K562 (cell line): ENCODE data around the gene CHML. TPM values are rescaled to one million over a fixed set of nuclear protein-coding genes. Genes with fewer than 3 reads are reported as not detected.

Source experiments
- ARID1B ChIP-seq: fragments of 450-650 bp; IDR thresholded peaks from 2 replicates; pipeline ENCODE4 v1.6.1; 2016; ENCODE audit warnings: antibody characterized with exemption, mild to moderate bottlenecking, inconsistent platforms
- ERF ChIP-seq: fragments of 450-650 bp; formaldehyde crosslinking; IDR thresholded peaks from 2 replicates; pipeline ENCODE4 v1.4.0; 2020; ENCODE audit warnings: mild to moderate bottlenecking, mixed read lengths
- FIP1L1 ChIP-seq: fragments of 200-400 bp; formaldehyde crosslinking; IDR thresholded peaks from 2 replicates; pipeline ENCODE4 v1.6.1; 2018; ENCODE audit warnings: mild to moderate bottlenecking, low read depth, low read length; ENCODE audit not compliant: poor library complexity, severe bottlenecking
- GABPA ChIP-seq: fragments of 200-800 bp; sonication (Bioruptor generic); conservative IDR thresholded peaks from 2 replicates; pipeline ENCODE4 v1.6.1; 2016; ENCODE audit warnings: low read depth, missing genetic modification characterization, missing compliant biosample characterization
- KDM5B ChIP-seq: fragments of 200-600 bp; sonication (generic); IDR thresholded peaks from 2 replicates; pipeline ENCODE4 v1.6.1; 2012; ENCODE audit warnings: low read depth, mild to moderate bottlenecking, moderate library complexity, low read length, control low read depth, inconsistent platforms; ENCODE audit not compliant: insufficient replicate concordance
- MAZ ChIP-seq, 2 experiments: fragments of 450-650 bp in 1 of 2; sonication (generic) in 1 of 2; formaldehyde crosslinking; IDR thresholded peaks in 1 of 2; conservative IDR thresholded peaks in 1 of 2; 2 replicates each; pipeline versions ENCODE4 v1.4.0 to v1.5.0; 2020; ENCODE audit warnings: mild to moderate bottlenecking in 1 of 2, missing genetic modification reagents in 1 of 2
- MEF2A ChIP-seq: IDR thresholded peaks from 2 replicates; pipeline ENCODE4 v1.6.1; 2011; ENCODE audit warnings: low read depth, mild to moderate bottlenecking, low read length, moderate library complexity; ENCODE audit not compliant: control insufficient read depth
- POLR2G ChIP-seq: fragments of 200-400 bp; formaldehyde crosslinking; IDR thresholded peaks from 2 replicates; pipeline ENCODE4 v1.6.1; 2017; ENCODE audit warnings: low read depth, mild to moderate bottlenecking, antibody characterized with exemption, low read length, moderate library complexity
- RBM25 ChIP-seq: fragments of 200-400 bp; formaldehyde crosslinking; IDR thresholded peaks from 2 replicates; pipeline ENCODE4 v1.6.1; 2018; ENCODE audit warnings: low read length, low read depth, moderate library complexity; ENCODE audit not compliant: severe bottlenecking
- SIN3A ChIP-seq, 2 experiments: fragments of 150-350 bp in 1 of 2; IDR thresholded peaks; 2 replicates each; pipeline ENCODE4 v1.6.1; 2011 to 2016; ENCODE audit warnings: borderline replicate concordance in 2 of 2, low read depth in 2 of 2, low read length in 2 of 2, mild to moderate bottlenecking in 2 of 2, moderate library complexity in 2 of 2; ENCODE audit not compliant: control insufficient read depth in 1 of 2
- SMAD4 ChIP-seq: fragments of 250-450 bp; sonication (Bioruptor Pico); conservative IDR thresholded peaks from 2 replicates; pipeline ENCODE4 v1.8.0; 2021; ENCODE audit warnings: inconsistent platforms, mild to moderate bottlenecking, moderate library complexity
- TRIM28 ChIP-seq: fragments of 450-650 bp; IDR thresholded peaks from 2 replicates; pipeline ENCODE4 v1.6.1; 2017
- polyA plus RNA-seq, 8 experiments: library from polyadenylated mRNA; depleted of rRNA in 4 of 8; stranded (reverse) in 5 of 8; unstranded in 3 of 8; fragments of >200 nt; fragmentation: Nextera tagmentation in 2 of 8; fragmentation: Illumina TruSeq in 1 of 8; extraction: Ambion mirVana in 2 of 8; extraction: Trizol in 1 of 8; gene quantifications; 2 replicates each; pipeline versions ENCODE4 v1.2.1 to v1.2.3, GENCODE V29; 2011 to 2014; ENCODE audit warnings: inconsistent platforms in 1 of 8, missing spikeins in 1 of 8
- total RNA-seq, 7 experiments: library from RNA; depleted of rRNA in 6 of 7; stranded (reverse); fragments of >200 nt in 6 of 7; fragmentation: Illumina TruSeq in 2 of 7; extraction: Trizol in 2 of 7; gene quantifications; 2 replicates each; pipeline versions ENCODE4 v1.2.1 to v1.2.3, GENCODE V29; 2011 to 2021; ENCODE audit warnings: low replicate concordance in 1 of 7
- TF ChIP-seq, protein P1 (sequence below): fragments of 450-650 bp; IDR thresholded peaks from 2 replicates; pipeline ENCODE4 v1.6.1; 2017; ENCODE audit warnings: mild to moderate bottlenecking, moderate library complexity
- TF ChIP-seq, protein P2 (sequence below), 2 experiments: IDR thresholded peaks; 2 replicates each; pipeline ENCODE4 v1.6.1; 2011; ENCODE audit warnings: borderline replicate concordance in 1 of 2, control low read depth in 1 of 2, low read depth in 1 of 2, low read length in 1 of 2, mild to moderate bottlenecking in 1 of 2, mixed read lengths in 1 of 2, moderate library complexity in 1 of 2; ENCODE audit not compliant: insufficient read depth in 1 of 2, insufficient read length in 1 of 2, poor library complexity in 1 of 2, severe bottlenecking in 1 of 2; ENCODE audit errors: extremely low read depth in 1 of 2
- TF ChIP-seq, protein P3 (sequence below), 2 experiments: fragments of 450-650 bp; IDR thresholded peaks; 2 replicates each; pipeline ENCODE4 v1.6.1; 2016
- TF ChIP-seq, protein P4 (sequence below): fragments of 250-450 bp; sonication (Bioruptor Pico); IDR thresholded peaks from 2 replicates; pipeline ENCODE4 v1.4.0; 2020; ENCODE audit warnings: mild to moderate bottlenecking, moderate library complexity

Gene CHML
- total and polyA plus RNA-seq, 9 of the 15 experiments (the other 6 are each of a cell fraction or from before 2014, with no cell fraction given) = 13.0 to 88.3 (median 62.8) TPM

DNA sequence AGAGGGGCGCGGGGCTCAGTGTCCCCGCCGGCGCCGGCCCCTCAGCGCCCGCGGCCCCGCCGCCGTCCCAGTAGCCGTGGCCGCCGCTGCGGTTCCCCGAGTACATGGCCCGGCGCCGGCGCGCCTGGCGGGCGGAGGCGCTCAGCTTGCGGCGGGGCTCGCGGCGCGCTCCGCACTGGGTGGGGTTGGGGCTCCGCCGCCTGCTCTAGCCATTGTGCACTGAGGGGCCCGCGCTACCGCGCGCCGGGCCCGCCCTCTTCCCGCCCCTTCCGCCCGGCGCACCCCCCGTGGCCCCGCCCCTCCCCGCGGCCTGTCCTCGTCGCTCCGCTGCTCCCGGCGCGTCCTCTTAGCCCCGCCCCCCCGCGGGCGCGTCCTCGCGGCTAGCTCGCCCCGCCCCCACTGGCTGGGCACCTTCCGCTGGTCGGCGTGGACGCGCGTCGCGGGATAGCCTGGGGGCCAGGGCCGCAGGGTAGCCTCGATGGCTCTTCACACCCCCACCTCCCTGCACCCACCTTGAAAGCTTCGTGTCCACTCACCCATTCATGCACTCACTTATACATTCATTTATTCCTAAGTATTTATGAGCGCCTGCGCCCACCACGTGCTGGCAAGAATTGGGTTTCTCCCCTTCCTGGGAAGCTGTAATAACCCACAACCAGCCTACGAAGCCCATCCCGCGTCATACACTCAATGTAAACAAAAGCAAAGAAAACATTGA is at the start of gene CHML, which contains the start of gene OPN3 (continued):
- TF ChIP-seq SMAD4 (CRISPR knock-in tag) (peak; percentile 89), RBM25 (no peak), MEF2A (no peak), ARID1B (no peak), MAZ (CRISPR knock-in tag; conservative IDR thresholded peaks at IDR 0.05 in 1 of 2, IDR thresholded peaks at IDR 0.05 in 1 of 2) (peak; percentile 73 to 92; a peak in 3 of 4 replicates), FIP1L1 (peak; percentile 23), POLR2G (peak; percentile 95), KDM5B (peak; percentile 79), ERF (0 out of 2 replicates have a peak, but pooled peaks have one; percentile 25), GABPA (peak; percentile 89), SIN3A (IDR thresholded peaks at IDR 0.05; ENCODE audit: borderline replicate concordance in 2 of 2, control insufficient read depth in 1 of 2, low read depth in 2 of 2, low read length in 2 of 2) (peak; percentile 64 to 69; a peak in 2 of 4 replicates), TRIM28 (0 out of 2 replicates have a peak, but pooled peaks have one; percentile 30)
- TF ChIP-seq, protein P1, sequence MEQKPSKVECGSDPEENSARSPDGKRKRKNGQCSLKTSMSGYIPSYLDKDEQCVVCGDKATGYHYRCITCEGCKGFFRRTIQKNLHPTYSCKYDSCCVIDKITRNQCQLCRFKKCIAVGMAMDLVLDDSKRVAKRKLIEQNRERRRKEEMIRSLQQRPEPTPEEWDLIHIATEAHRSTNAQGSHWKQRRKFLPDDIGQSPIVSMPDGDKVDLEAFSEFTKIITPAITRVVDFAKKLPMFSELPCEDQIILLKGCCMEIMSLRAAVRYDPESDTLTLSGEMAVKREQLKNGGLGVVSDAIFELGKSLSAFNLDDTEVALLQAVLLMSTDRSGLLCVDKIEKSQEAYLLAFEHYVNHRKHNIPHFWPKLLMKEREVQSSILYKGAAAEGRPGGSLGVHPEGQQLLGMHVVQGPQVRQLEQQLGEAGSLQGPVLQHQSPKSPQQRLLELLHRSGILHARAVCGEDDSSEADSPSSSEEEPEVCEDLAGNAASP = no peak
- TF ChIP-seq, protein P2, sequence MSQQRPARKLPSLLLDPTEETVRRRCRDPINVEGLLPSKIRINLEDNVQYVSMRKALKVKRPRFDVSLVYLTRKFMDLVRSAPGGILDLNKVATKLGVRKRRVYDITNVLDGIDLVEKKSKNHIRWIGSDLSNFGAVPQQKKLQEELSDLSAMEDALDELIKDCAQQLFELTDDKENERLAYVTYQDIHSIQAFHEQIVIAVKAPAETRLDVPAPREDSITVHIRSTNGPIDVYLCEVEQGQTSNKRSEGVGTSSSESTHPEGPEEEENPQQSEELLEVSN (IDR thresholded peaks at IDR 0.05; ENCODE audit: borderline replicate concordance in 1 of 2, extremely low read depth in 1 of 2, insufficient read depth in 1 of 2, insufficient read length in 1 of 2, low read depth in 1 of 2, low read length in 1 of 2, poor library complexity in 1 of 2, severe bottlenecking in 1 of 2) = peak; percentile 70 to 85
- TF ChIP-seq, protein P3, sequence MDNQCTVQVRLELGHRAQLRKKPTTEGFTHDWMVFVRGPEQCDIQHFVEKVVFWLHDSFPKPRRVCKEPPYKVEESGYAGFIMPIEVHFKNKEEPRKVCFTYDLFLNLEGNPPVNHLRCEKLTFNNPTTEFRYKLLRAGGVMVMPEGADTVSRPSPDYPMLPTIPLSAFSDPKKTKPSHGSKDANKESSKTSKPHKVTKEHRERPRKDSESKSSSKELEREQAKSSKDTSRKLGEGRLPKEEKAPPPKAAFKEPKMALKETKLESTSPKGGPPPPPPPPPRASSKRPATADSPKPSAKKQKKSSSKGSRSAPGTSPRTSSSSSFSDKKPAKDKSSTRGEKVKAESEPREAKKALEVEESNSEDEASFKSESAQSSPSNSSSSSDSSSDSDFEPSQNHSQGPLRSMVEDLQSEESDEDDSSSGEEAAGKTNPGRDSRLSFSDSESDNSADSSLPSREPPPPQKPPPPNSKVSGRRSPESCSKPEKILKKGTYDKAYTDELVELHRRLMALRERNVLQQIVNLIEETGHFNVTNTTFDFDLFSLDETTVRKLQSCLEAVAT (IDR thresholded peaks at IDR 0.05) = 0 out of 4 replicates have a peak, but pooled peaks of 1 of the 2 experiments have one; percentile 33
- TF ChIP-seq, protein P4, sequence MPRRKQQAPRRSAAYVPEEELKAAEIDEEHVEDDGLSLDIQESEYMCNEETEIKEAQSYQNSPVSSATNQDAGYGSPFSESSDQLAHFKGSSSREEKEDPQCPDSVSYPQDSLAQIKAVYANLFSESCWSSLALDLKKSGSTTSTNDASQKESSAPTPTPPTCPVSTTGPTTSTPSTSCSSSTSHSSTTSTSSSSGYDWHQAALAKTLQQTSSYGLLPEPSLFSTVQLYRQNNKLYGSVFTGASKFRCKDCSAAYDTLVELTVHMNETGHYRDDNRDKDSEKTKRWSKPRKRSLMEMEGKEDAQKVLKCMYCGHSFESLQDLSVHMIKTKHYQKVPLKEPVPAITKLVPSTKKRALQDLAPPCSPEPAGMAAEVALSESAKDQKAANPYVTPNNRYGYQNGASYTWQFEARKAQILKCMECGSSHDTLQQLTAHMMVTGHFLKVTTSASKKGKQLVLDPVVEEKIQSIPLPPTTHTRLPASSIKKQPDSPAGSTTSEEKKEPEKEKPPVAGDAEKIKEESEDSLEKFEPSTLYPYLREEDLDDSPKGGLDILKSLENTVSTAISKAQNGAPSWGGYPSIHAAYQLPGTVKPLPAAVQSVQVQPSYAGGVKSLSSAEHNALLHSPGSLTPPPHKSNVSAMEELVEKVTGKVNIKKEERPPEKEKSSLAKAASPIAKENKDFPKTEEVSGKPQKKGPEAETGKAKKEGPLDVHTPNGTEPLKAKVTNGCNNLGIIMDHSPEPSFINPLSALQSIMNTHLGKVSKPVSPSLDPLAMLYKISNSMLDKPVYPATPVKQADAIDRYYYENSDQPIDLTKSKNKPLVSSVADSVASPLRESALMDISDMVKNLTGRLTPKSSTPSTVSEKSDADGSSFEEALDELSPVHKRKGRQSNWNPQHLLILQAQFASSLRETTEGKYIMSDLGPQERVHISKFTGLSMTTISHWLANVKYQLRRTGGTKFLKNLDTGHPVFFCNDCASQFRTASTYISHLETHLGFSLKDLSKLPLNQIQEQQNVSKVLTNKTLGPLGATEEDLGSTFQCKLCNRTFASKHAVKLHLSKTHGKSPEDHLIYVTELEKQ (CRISPR knock-in tag) = no peak
